Keratinocyte (primary cell): ENCODE measurements around the gene PAPPA. TPM values are rescaled to one million over a fixed set of nuclear protein-coding genes. Genes with fewer than 3 reads are reported as not detected.

Experiments used
- DNase-seq: peaks from one replicate; pipeline ENCODE4 v3.0.0-alpha.2; 2011; ENCODE audit warnings: low read depth, missing footprints, low spot score
- FAIRE-seq: peaks from 2 replicates; lab custom pipeline; 2011; peaks lifted over from hg19 to GRCh38; lab: Jason Lieb, UNC
- H2AFZ ChIP-seq: 2 replicates; pipeline ENCODE4 v1.6.0; 2012; ENCODE audit warnings: low read length, control low read depth, inconsistent platforms; ENCODE audit not compliant: control insufficient read depth
- H3K27ac ChIP-seq: 2 replicates; pipeline ENCODE4 v1.5.1; 2011; ENCODE audit warnings: low read length; ENCODE audit not compliant: control insufficient read depth, insufficient read depth
- H3K27me3 ChIP-seq: 3 replicates; pipeline ENCODE4 v1.6.0; 2011; ENCODE audit warnings: low read length; ENCODE audit not compliant: control insufficient read depth, insufficient read depth; ENCODE audit errors: extremely low read depth
- H3K36me3 ChIP-seq, 2 experiments: 2 replicates in 1 of 2; 3 replicates in 1 of 2; pipeline ENCODE4 v1.5.1; 2011; ENCODE audit warnings: low read length in 2 of 2, mild to moderate bottlenecking in 1 of 2; ENCODE audit not compliant: control insufficient read depth in 2 of 2, insufficient read depth in 2 of 2; ENCODE audit errors: extremely low read depth in 1 of 2
- H3K4me1 ChIP-seq: 3 replicates; pipeline ENCODE4 v1.5.1; 2011; ENCODE audit warnings: low read length; ENCODE audit not compliant: control insufficient read depth, insufficient read depth; ENCODE audit errors: extremely low read depth
- H3K4me2 ChIP-seq: 3 replicates; pipeline ENCODE4 v1.6.0; 2011; ENCODE audit warnings: low read depth, low read length; ENCODE audit not compliant: control insufficient read depth, insufficient read depth; ENCODE audit errors: extremely low read depth
- H3K4me3 ChIP-seq, 3 experiments: fragments of 200-600 bp in 1 of 3; sonication (generic) in 1 of 3; 2 replicates in 2 of 3; 3 replicates in 1 of 3; pipeline ENCODE4 v1.5.1; 2011 to 2016; ENCODE audit warnings: low read length in 3 of 3, mild to moderate bottlenecking in 3 of 3, control low read depth in 2 of 3, inconsistent platforms in 1 of 3, low read depth in 1 of 3, mixed read lengths in 1 of 3, mixed run types in 1 of 3, moderate library complexity in 1 of 3; ENCODE audit not compliant: control insufficient read depth in 2 of 3, insufficient read depth in 2 of 3; ENCODE audit errors: extremely low read depth in 1 of 3
- H3K79me2 ChIP-seq: 2 replicates; pipeline ENCODE4 v1.6.0; 2012; ENCODE audit warnings: low read length; ENCODE audit not compliant: control insufficient read depth, insufficient read depth
- H3K9ac ChIP-seq: 3 replicates; pipeline ENCODE4 v1.6.0; 2011; ENCODE audit warnings: low read length; ENCODE audit not compliant: control insufficient read depth, insufficient read depth; ENCODE audit errors: extremely low read depth
- H3K9me1 ChIP-seq: 3 replicates; pipeline ENCODE4 v1.6.0; 2011; ENCODE audit warnings: low read length; ENCODE audit not compliant: control insufficient read depth, insufficient read depth; ENCODE audit errors: extremely low read depth
- H3K9me3 ChIP-seq: 2 replicates; pipeline ENCODE4 v1.5.1; 2012; ENCODE audit warnings: low read depth, low read length; ENCODE audit not compliant: control insufficient read depth
- H4K20me1 ChIP-seq: 3 replicates; pipeline ENCODE4 v1.6.0; 2011; ENCODE audit warnings: low read length; ENCODE audit not compliant: control insufficient read depth, insufficient read depth; ENCODE audit errors: extremely low read depth
- CTCF ChIP-seq, 3 experiments: IDR thresholded peaks in 1 of 3; conservative IDR thresholded peaks in 1 of 3; optimal IDR thresholded peaks in 1 of 3; 2 replicates in 2 of 3; 3 replicates in 1 of 3; pipeline versions ENCODE3 to v1.5.1; 2011; ENCODE audit warnings: low read length in 3 of 3, mild to moderate bottlenecking in 3 of 3, moderate library complexity in 2 of 3, control low read depth in 1 of 3, inconsistent platforms in 1 of 3; ENCODE audit not compliant: insufficient read depth in 2 of 3; ENCODE audit errors: extremely low read depth in 1 of 3
- EZH2 ChIP-seq: IDR thresholded peaks from one replicate; pipeline ENCODE4 v1.6.1; 2012; ENCODE audit warnings: inconsistent platforms, mild to moderate bottlenecking, low read length, moderate library complexity
- dilution Hi-C: fragments of 300-500 bp; cut with MboI; formaldehyde crosslinking; loops from one replicate; pipeline ENCODE4 v1.7.0; 2020; ENCODE audit warnings: low sequenced_read_pairs; ENCODE audit not compliant: extremely low pct_ligation_motif_present
- polyA plus RNA-seq, 5 experiments: library from polyadenylated mRNA; depleted of rRNA in 3 of 5; stranded (reverse) in 3 of 5; stranded (forward) in 1 of 5; unstranded in 1 of 5; fragments of >200 nt; gene quantifications; 1 replicate in 1 of 5; 2 replicates in 3 of 5; 3 replicates in 1 of 5; pipeline versions ENCODE4 v1.2.1 to v1.2.3, GENCODE V29; 2011 to 2012; ENCODE audit warnings: missing spikeins in 2 of 5, low read depth in 1 of 5, low replicate concordance in 1 of 5

Gene PAPPA
- polyA plus RNA-seq, 1 donor (not counting 4 experiments of a cell fraction or from before 2014, with no cell fraction given) = 0.77 TPM

- H3K27ac ChIP-seq = no peak overlapping the region
- FAIRE-seq = no peak
- dilution Hi-C loops = no loop called here
Observed at GRCh38 chr9:116340270-116340669, 186.7 kb downstream of the PAPPA start.

GRCh38 chr9:116342061-116342460, 188.5 kb downstream of the PAPPA start:
- TF ChIP-seq EZH2 (no peak), CTCF (optimal IDR thresholded peaks at IDR 0.05 in 1 of 3, IDR thresholded peaks at IDR 0.05 in 1 of 3, conservative IDR thresholded peaks at IDR 0.05 in 1 of 3; ENCODE audit: extremely low read depth in 1 of 3, insufficient read depth in 2 of 3, low read length in 3 of 3) (no peak)
- FAIRE-seq = no peak
- Histone ChIP-seq H3K9me1 (no peaks in the 10 kb centered on the region), H3K27ac (no peak overlapping the region), H2AFZ (no peak overlapping the region), H3K4me1 (no peaks in the 10 kb centered on the region), H3K79me2 (no peaks in the 10 kb centered on the region), H3K36me3 (no peaks in the 10 kb centered on the region), H3K4me3 (no peak overlapping the region), H3K9ac (no peak overlapping the region), H3K9me3 (no peaks in the 10 kb centered on the region), H3K4me2 (no peak overlapping the region), H3K27me3 (no peaks in the 10 kb centered on the region), H4K20me1 (no peaks in the 10 kb centered on the region)
- no peak for DNase-seq
- dilution Hi-C loops = no loop called here

More at GRCh38 chr9:116340270-116340669, 186.7 kb downstream of the PAPPA start:
- Histone ChIP-seq H3K4me3 (no peak overlapping the region), H3K36me3 (no peaks in the 10 kb centered on the region), H3K79me2 (no peaks in the 10 kb centered on the region), H3K4me1 (no peaks in the 10 kb centered on the region), H3K9me1 (no peaks in the 10 kb centered on the region), H3K9ac (no peak overlapping the region), H3K9me3 (no peaks in the 10 kb centered on the region), H4K20me1 (no peaks in the 10 kb centered on the region), H3K27me3 (no peaks in the 10 kb centered on the region), H3K4me2 (no peak overlapping the region), H2AFZ (no peak overlapping the region)
- TF ChIP-seq CTCF (optimal IDR thresholded peaks at IDR 0.05 in 1 of 3, IDR thresholded peaks at IDR 0.05 in 1 of 3, conservative IDR thresholded peaks at IDR 0.05 in 1 of 3; ENCODE audit: extremely low read depth in 1 of 3, insufficient read depth in 2 of 3, low read length in 3 of 3) (no peak), EZH2 (no peak)
- no peak for DNase-seq
